Measurements from ENCODE around the gene SERPINI1. TPM values are rescaled to one million over a fixed set of nuclear protein-coding genes. Genes with fewer than 3 reads are reported as not detected.

The SERPINI1 gene
- total RNA-seq, 6 donors from 2014 or later = 0.89 to 7.9 (median 4.5) TPM

DNA sequence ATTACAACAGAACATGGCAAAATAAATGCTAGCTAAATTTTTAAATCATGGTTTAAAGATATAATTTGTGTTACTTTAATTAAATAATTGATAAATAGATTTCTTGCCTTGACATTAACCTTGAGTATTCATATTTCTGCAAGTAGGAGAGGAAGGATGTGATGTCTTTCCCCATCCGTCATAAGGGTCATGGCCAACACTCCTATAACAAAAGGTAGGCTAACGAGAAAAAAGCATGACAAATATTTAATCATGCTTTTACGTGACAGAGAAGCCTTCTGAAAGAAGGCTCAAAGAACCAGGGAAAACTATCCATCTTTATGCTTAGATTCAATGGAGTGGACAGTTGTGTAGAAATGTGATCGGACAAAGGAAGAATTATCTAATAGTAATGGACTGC lies 135.2 kb downstream of the SERPINI1 start:
- Histone ChIP-seq H3K4me1 (no peaks in the 10 kb centered on the region), H3K27me3 (no peaks in the 10 kb centered on the region), H3K36me3 (no peaks in the 10 kb centered on the region), H3K4me3 (no peak overlapping the region), H3K9me3 (no peaks in the 10 kb centered on the region), H3K27ac (no peak overlapping the region)
- DNase-seq = no peak
- TF ChIP-seq POLR2A (IDR thresholded peaks at IDR 0.05) (no peak), EP300 (IDR thresholded peaks at IDR 0.05) (no peak), POLR2AphosphoS5 (IDR thresholded peaks at IDR 0.05) (no peak)
- TF ChIP-seq, protein P1, sequence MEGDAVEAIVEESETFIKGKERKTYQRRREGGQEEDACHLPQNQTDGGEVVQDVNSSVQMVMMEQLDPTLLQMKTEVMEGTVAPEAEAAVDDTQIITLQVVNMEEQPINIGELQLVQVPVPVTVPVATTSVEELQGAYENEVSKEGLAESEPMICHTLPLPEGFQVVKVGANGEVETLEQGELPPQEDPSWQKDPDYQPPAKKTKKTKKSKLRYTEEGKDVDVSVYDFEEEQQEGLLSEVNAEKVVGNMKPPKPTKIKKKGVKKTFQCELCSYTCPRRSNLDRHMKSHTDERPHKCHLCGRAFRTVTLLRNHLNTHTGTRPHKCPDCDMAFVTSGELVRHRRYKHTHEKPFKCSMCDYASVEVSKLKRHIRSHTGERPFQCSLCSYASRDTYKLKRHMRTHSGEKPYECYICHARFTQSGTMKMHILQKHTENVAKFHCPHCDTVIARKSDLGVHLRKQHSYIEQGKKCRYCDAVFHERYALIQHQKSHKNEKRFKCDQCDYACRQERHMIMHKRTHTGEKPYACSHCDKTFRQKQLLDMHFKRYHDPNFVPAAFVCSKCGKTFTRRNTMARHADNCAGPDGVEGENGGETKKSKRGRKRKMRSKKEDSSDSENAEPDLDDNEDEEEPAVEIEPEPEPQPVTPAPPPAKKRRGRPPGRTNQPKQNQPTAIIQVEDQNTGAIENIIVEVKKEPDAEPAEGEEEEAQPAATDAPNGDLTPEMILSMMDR (IDR thresholded peaks at IDR 0.05) = no peak
- 67 to 77% methylated on average over 4 of the region's 4 CpGs for WGBS, 2 donors
- no peak for ATAC-seq (ENCODE audit: low FRiP score in 2 of 2)

DNA sequence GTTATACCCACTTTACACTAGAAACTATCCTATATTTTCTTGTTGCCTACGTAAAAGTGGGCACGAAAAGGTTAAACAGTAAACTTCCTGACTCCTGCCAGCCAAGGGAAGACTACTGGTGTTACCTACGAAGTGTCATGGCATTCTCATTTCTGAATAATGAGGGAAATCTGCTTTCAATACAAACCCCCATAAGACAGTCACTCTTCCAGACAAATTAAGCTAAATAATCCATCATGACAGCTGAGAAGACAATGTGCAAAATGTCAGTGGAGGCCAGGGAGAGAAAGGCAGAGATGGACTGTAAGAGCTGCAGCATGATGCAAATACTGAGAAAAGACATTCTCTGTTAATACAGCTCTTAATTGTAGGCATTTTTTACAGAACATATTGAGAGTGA lies 136.5 kb downstream of the SERPINI1 start:
- Histone ChIP-seq H3K4me3 (no peak overlapping the region), H3K27ac (no peak overlapping the region), H3K27me3 (no peaks in the 10 kb centered on the region), H3K9me3 (no peaks in the 10 kb centered on the region), H3K4me1 (no peaks in the 10 kb centered on the region), H3K36me3 (no peaks in the 10 kb centered on the region)
- 79 to 85% methylated on average over 3 of the region's 3 CpGs for WGBS, 2 donors
- DNase-seq (no peak), ATAC-seq (ENCODE audit: low FRiP score in 2 of 2) (no peak)
- TF ChIP-seq POLR2AphosphoS5 (IDR thresholded peaks at IDR 0.05) = no peak
- no peak for TF ChIP-seq POLR2A (IDR thresholded peaks at IDR 0.05)

DNA sequence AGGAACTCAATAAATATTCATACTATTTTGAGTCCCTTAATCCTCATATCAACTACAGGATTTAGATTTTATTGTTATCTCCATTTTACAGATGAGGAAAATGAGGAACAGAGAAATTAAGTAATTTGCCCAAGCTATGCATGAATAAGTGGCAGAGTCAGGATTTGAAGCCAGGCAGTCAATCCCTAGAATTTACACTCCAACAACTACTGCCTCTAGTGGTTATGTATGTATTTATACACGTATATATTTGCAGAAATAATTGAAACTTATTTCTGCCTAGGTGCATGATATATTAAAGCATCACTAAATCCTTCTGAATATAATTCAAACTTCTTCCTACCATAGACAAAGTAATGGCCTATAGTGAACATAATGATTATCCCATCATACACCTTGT lies 137.4 kb downstream of the SERPINI1 start:
- Histone ChIP-seq H3K36me3 (no peaks in the 10 kb centered on the region), H3K4me3 (no peak overlapping the region), H3K27me3 (no peaks in the 10 kb centered on the region), H3K27ac (no peak overlapping the region), H3K9me3 (no peaks in the 10 kb centered on the region), H3K4me1 (no peaks in the 10 kb centered on the region)
- DNase-seq (no peak), ATAC-seq (ENCODE audit: low FRiP score in 2 of 2) (no peak)
- TF ChIP-seq, protein P1 (IDR thresholded peaks at IDR 0.05) = no peak
- TF ChIP-seq POLR2AphosphoS5 (IDR thresholded peaks at IDR 0.05) (no peak), EP300 (IDR thresholded peaks at IDR 0.05) (no peak), POLR2A (IDR thresholded peaks at IDR 0.05) (no peak)
- WGBS, 2 donors = 42 to 51% methylated on average over 1 of the region's 1 CpG

DNA sequence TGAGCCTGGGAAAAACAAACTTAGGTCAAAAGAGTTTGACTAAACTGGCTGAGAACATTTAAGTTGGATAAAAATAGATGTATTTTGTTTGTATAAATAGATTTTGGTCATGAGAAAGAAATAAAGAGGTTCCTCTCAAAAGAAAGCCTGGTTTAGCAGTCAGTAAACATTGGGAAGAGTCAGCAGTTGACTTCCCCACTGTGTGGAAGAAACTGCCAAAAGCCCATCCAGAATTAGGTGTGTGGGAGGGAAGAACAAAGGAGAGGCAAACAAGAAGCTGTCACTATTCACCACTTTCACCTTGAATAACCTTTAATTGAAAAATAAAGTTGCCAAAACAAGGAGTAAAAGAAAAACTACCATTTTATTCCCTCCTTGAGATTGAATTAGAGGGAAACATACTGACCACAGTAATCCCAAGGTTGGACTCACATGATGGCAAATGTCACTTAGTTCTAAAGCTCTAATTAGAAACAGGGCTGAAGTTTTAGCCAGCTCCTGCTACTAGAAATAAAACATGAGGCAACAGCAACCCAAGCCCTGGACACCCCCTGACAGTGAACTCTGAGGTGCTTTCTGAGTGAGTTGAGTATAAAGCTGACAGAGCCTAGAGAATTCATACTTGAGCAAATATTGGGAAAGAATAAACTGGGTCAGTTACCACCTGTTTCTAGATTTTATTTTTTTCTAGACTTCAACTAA lies 139.3 kb downstream of the SERPINI1 start:
- Histone ChIP-seq H3K27ac (no peak overlapping the region), H3K9me3 (no peaks in the 10 kb centered on the region), H3K4me1 (no peaks in the 10 kb centered on the region), H3K36me3 (no peaks in the 10 kb centered on the region), H3K27me3 (no peaks in the 10 kb centered on the region), H3K4me3 (no peak overlapping the region)
- no peak for TF ChIP-seq POLR2A (IDR thresholded peaks at IDR 0.05)
- TF ChIP-seq, protein P1 (IDR thresholded peaks at IDR 0.05) = no peak
- no peak for TF ChIP-seq POLR2AphosphoS5 (IDR thresholded peaks at IDR 0.05)
- TF ChIP-seq EP300 (IDR thresholded peaks at IDR 0.05) = no peak
- ATAC-seq (ENCODE audit: low FRiP score in 2 of 2) (peak in 1 of 2 donors; percentile 36), DNase-seq (no peak)

Small RNAs within 50 kb of the gene (small RNA-seq; reads per million reads assigned to genes)
- 0 reads per million in 4 donors for gene HMGN1P8

Other genes starting within 250 kb of the SERPINI1 start
- 10 to 100 TPM in 4 of 6 donors, 1 to 10 TPM in 2; 2.6 to 37.3 (median 11.8) TPM for gene WDR49, start 81.8 kb upstream of the SERPINI1 start, total RNA-seq
- gene PDCD10, start 829 bp upstream of the SERPINI1 start, total RNA-seq = 100 to 1,000 TPM in 1 of 6 donors, 10 to 100 TPM in 5; 38.8 to 115 (median 55.9) TPM